K562 (cell line): Measurements from ENCODE around the gene RNH1. TPM values are rescaled to one million over a fixed set of nuclear protein-coding genes. Genes with fewer than 3 reads are reported as not detected.

Experiments
- CHCHD3 ChIP-seq: fragments of 250-450 bp; sonication (Bioruptor Pico); IDR thresholded peaks from 2 replicates; pipeline ENCODE4 v2.1.2; 2022; ENCODE audit warnings: mild to moderate bottlenecking
- FOXP1 ChIP-seq: sonication (generic); formaldehyde crosslinking; IDR thresholded peaks from 2 replicates; pipeline ENCODE4 v1.8.0; 2022; ENCODE audit warnings: mild to moderate bottlenecking, missing genetic modification reagents
- HLTF ChIP-seq: fragments of 450-650 bp; IDR thresholded peaks from 2 replicates; pipeline ENCODE4 v1.6.1; 2016
- MAFK ChIP-seq: IDR thresholded peaks from 2 replicates; pipeline ENCODE4 v1.6.1; 2011; ENCODE audit warnings: low read length, improper control_type of control experiment
- MYNN ChIP-seq, 2 experiments: sonication (generic); formaldehyde crosslinking in 1 of 2; IDR thresholded peaks; 2 replicates each; pipeline versions ENCODE4 v1.5.0 to v1.6.1; 2016 to 2020; ENCODE audit warnings: antibody characterized with exemption in 1 of 2, missing genetic modification reagents in 1 of 2
- NFIX ChIP-seq: fragments of 250-450 bp; sonication (Bioruptor Pico); IDR thresholded peaks from 2 replicates; pipeline ENCODE4 v1.4.0; 2020; ENCODE audit warnings: low read depth, mild to moderate bottlenecking, moderate library complexity
- POLR2A ChIP-seq: fragments of 450-650 bp; conservative IDR thresholded peaks from 2 replicates; pipeline ENCODE4 v1.6.1; 2016
- POLR2B ChIP-seq: fragments of 450-650 bp; IDR thresholded peaks from 2 replicates; pipeline ENCODE4 v1.6.1; 2018; ENCODE audit warnings: low read depth; ENCODE audit not compliant: partially characterized antibody
- RB1 ChIP-seq: fragments of 450-650 bp; IDR thresholded peaks from 2 replicates; pipeline ENCODE4 v1.6.1; 2017; ENCODE audit warnings: low read depth, mild to moderate bottlenecking
- TBP ChIP-seq: optimal IDR thresholded peaks from 2 replicates; pipeline ENCODE3; 2011; ENCODE audit warnings: low read depth, low read length, improper control_type of control experiment
- TEAD4 ChIP-seq, 2 experiments: sonication (generic) in 1 of 2; formaldehyde crosslinking in 1 of 2; IDR thresholded peaks; 2 replicates each; pipeline versions ENCODE4 v1.6.1 to v1.8.0; 2012 to 2022; ENCODE audit warnings: borderline replicate concordance in 1 of 2, inconsistent platforms in 1 of 2, low read length in 1 of 2, mild to moderate bottlenecking in 1 of 2, missing genetic modification reagents in 1 of 2
- ZBTB17 ChIP-seq: fragments of 450-650 bp; formaldehyde crosslinking; IDR thresholded peaks from 2 replicates; pipeline ENCODE4 v1.4.0; 2020; ENCODE audit warnings: mild to moderate bottlenecking
- ZNF57 ChIP-seq: fragments of 450-650 bp; formaldehyde crosslinking; IDR thresholded peaks from 2 replicates; pipeline ENCODE4 v1.4.0; 2020; ENCODE audit warnings: mild to moderate bottlenecking, moderate library complexity
- ZNF589 ChIP-seq: fragments of 200-800 bp; sonication (Bioruptor generic); IDR thresholded peaks from 2 replicates; pipeline ENCODE4 v1.6.1; 2016; ENCODE audit warnings: low read depth, missing genetic modification characterization, missing compliant biosample characterization
- ZNF644 ChIP-seq: fragments of 200-800 bp; sonication (Bioruptor generic); IDR thresholded peaks from 2 replicates; pipeline ENCODE4 v1.6.1; 2016; ENCODE audit warnings: low read depth, missing genetic modification characterization, missing compliant biosample characterization
- polyA plus RNA-seq, 8 experiments: library from polyadenylated mRNA; depleted of rRNA in 4 of 8; stranded (reverse) in 5 of 8; unstranded in 3 of 8; fragments of >200 nt; fragmentation: Nextera tagmentation in 2 of 8; fragmentation: Illumina TruSeq in 1 of 8; extraction: Ambion mirVana in 2 of 8; extraction: Trizol in 1 of 8; gene quantifications; 2 replicates each; pipeline versions ENCODE4 v1.2.1 to v1.2.3, GENCODE V29; 2011 to 2014; ENCODE audit warnings: inconsistent platforms in 1 of 8, missing spikeins in 1 of 8
- total RNA-seq, 7 experiments: library from RNA; depleted of rRNA in 6 of 7; stranded (reverse); fragments of >200 nt in 6 of 7; fragmentation: Illumina TruSeq in 2 of 7; extraction: Trizol in 2 of 7; gene quantifications; 2 replicates each; pipeline versions ENCODE4 v1.2.1 to v1.2.3, GENCODE V29; 2011 to 2021; ENCODE audit warnings: low replicate concordance in 1 of 7
- TF ChIP-seq, protein P1 (sequence below): fragments of 200-400 bp; formaldehyde crosslinking; IDR thresholded peaks from 2 replicates; pipeline ENCODE4 v1.6.1; 2017; ENCODE audit warnings: mild to moderate bottlenecking, low read depth, low read length, moderate library complexity
- TF ChIP-seq, protein P2 (sequence below), 2 experiments: fragments of 250-450 bp in 1 of 2; fragments of 450-650 bp in 1 of 2; sonication (Bioruptor Pico) in 1 of 2; IDR thresholded peaks; 2 replicates each; pipeline versions ENCODE4 v1.6.1 to v1.8.0; 2016 to 2021; ENCODE audit warnings: mild to moderate bottlenecking in 2 of 2, moderate library complexity in 2 of 2, missing compliant biosample characterization in 1 of 2, missing genetic modification characterization in 1 of 2
- TF ChIP-seq, protein P3 (sequence below): fragments of 450-650 bp; IDR thresholded peaks from 2 replicates; pipeline ENCODE4 v1.6.1; 2016; ENCODE audit warnings: antibody characterized with exemption

The RNH1 gene
- total and polyA plus RNA-seq, 9 of the 15 experiments (the other 6 are each of a cell fraction or from before 2014, with no cell fraction given), result 2.5 to 160 (median 44.3) TPM

DNA sequence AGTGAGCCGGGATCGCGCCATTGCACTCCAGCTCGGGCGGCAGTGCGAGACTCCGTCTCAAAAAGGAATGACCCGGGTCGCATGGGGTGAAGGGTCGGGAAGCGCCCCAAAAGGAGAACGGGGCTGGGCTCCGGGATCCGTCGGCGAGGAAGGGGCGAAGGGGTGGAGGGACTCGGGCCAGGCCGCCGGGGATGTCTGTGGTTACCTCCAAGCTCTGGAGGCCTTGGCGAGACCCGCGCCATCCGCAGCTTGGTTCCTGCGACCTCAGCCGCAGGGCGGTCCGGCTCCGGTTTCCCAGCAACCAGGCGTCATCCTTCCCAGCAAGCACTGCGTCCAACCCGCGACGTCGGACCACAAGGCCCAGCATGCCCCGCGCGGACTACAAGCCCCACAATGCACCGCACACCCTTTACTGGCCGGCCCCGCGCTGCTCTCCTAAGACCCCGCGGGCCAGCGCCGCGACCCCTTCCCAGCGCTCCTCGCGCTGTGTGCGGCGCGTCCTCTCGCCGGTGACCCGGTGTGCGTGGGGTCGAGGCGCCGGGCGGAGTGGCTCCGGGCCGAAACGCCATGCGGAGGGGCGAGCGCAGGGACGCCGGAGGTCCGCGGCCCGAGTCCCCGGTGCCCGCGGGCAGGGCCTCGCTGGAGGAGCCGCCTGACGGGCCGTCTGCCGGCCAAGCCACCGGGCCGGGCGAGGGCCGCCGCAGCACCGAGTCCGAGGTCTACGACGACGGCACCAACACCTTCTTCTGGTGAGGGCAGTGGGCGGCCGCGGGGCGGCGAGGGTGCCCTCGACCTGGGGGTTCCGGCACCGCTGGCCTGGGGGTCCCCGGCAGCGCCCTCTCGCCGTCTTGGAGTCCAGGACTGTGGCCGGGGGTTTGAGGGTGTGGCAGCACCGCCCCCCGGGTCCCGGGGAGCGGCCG, 56.9 kb downstream of the RNH1 start, which contains the start of gene PTDSS2 (continued):
- TF ChIP-seq HLTF, result no peak
- TF ChIP-seq, protein P1, sequence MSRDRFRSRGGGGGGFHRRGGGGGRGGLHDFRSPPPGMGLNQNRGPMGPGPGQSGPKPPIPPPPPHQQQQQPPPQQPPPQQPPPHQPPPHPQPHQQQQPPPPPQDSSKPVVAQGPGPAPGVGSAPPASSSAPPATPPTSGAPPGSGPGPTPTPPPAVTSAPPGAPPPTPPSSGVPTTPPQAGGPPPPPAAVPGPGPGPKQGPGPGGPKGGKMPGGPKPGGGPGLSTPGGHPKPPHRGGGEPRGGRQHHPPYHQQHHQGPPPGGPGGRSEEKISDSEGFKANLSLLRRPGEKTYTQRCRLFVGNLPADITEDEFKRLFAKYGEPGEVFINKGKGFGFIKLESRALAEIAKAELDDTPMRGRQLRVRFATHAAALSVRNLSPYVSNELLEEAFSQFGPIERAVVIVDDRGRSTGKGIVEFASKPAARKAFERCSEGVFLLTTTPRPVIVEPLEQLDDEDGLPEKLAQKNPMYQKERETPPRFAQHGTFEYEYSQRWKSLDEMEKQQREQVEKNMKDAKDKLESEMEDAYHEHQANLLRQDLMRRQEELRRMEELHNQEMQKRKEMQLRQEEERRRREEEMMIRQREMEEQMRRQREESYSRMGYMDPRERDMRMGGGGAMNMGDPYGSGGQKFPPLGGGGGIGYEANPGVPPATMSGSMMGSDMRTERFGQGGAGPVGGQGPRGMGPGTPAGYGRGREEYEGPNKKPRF, result no peak
- TF ChIP-seq ZBTB17, result peak; percentile 23; the same call in 1 of the 2 replicates
- TF ChIP-seq TBP, result peak; percentile 63
- TF ChIP-seq, protein P2, sequence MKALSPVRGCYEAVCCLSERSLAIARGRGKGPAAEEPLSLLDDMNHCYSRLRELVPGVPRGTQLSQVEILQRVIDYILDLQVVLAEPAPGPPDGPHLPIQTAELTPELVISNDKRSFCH (CRISPR knock-in tag; IDR thresholded peaks at IDR 0.05), result no peak
- TF ChIP-seq, protein P2 (tag; IDR thresholded peaks at IDR 0.05), result peak; percentile 75; the same call in 1 of the 2 replicates
- peak; percentile 71 for TF ChIP-seq POLR2B
- no peak for TF ChIP-seq NFIX
- TF ChIP-seq CHCHD3 (CRISPR knock-in tag), result no peak
- no peak; the same call in 1 of the 2 replicates for TF ChIP-seq MAFK
- peak; percentile 62; the same call in 1 of the 2 replicates for TF ChIP-seq RB1
- TF ChIP-seq TEAD4 (IDR thresholded peaks at IDR 0.05; ENCODE audit: low read length), result no peak
- no peak for TF ChIP-seq TEAD4 (CRISPR knock-in tag; IDR thresholded peaks at IDR 0.05; ENCODE audit: borderline replicate concordance)
- peak; percentile 93 for TF ChIP-seq ZNF644 (tag)
- TF ChIP-seq FOXP1 (CRISPR knock-in tag), result peak; percentile 87; the same call in 1 of the 2 replicates
- TF ChIP-seq MYNN (IDR thresholded peaks at IDR 0.05), result no peak
- TF ChIP-seq MYNN (CRISPR knock-in tag; IDR thresholded peaks at IDR 0.05), result no peak
- TF ChIP-seq ZNF57 (CRISPR knock-in tag), result no peak
- peak; percentile 79 for TF ChIP-seq POLR2A
- TF ChIP-seq, protein P3, sequence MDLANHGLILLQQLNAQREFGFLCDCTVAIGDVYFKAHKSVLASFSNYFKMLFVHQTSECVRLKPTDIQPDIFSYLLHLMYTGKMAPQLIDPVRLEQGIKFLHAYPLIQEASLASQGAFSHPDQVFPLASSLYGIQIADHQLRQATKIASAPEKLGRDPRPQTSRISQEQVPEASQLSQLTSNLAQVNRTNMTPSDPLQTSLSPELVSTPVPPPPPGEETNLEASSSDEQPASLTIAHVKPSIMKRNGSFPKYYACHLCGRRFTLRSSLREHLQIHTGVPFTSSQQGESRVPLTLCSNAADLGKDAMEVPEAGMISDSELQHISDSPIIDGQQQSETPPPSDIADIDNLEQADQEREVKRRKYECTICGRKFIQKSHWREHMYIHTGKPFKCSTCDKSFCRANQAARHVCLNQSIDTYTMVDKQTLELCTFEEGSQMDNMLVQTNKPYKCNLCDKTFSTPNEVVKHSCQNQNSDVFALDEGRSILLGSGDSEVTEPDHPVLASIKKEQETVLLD, result peak; percentile 43; the same call in 1 of the 2 replicates
- 0 out of 2 replicates have a peak, but pooled peaks have one; percentile 40 for TF ChIP-seq ZNF589 (CRISPR knock-in tag)
